Breast epithelium (tissue), 3 donors: Measurements from ENCODE around the gene CXCL8.

Source experiments
- POLR2AphosphoS5 ChIP-seq, 3 donors: sonication (generic); formaldehyde crosslinking; IDR thresholded peaks; one replicate each; pipeline ENCODE4 v1.6.1; 2017; ENCODE audit warnings: antibody characterized with exemption in 3 of 3
- TF ChIP-seq, protein P1 (sequence below), 3 donors: fragments of 450-650 bp; IDR thresholded peaks; one replicate each; pipeline ENCODE4 v1.5.1; 2016 to 2017; ENCODE audit warnings: antibody characterized with exemption in 3 of 3, mild to moderate bottlenecking in 3 of 3, moderate library complexity in 3 of 3

DNA sequence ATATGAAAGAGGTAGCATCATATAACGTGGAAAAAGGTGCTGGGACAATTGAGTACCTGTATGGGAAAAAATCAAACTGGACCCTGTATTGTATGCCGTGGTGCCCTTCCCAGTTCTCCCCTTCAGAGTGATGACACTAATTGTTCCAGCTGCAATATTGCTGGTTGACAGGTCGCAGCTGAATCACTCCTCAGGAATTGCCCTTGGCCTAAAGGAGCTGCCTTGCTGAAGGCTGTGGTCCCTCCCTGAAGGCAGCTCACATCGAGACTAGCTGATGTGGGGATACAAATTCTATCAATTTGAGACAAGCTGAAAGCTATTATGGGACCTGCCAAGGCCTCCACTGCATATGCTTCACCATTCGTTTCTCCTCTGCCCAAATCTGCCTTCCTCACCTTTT is 39.3 kb upstream of the CXCL8 start:
- TF ChIP-seq, protein P1, sequence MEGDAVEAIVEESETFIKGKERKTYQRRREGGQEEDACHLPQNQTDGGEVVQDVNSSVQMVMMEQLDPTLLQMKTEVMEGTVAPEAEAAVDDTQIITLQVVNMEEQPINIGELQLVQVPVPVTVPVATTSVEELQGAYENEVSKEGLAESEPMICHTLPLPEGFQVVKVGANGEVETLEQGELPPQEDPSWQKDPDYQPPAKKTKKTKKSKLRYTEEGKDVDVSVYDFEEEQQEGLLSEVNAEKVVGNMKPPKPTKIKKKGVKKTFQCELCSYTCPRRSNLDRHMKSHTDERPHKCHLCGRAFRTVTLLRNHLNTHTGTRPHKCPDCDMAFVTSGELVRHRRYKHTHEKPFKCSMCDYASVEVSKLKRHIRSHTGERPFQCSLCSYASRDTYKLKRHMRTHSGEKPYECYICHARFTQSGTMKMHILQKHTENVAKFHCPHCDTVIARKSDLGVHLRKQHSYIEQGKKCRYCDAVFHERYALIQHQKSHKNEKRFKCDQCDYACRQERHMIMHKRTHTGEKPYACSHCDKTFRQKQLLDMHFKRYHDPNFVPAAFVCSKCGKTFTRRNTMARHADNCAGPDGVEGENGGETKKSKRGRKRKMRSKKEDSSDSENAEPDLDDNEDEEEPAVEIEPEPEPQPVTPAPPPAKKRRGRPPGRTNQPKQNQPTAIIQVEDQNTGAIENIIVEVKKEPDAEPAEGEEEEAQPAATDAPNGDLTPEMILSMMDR (IDR thresholded peaks at IDR 0.05): no peak
- no peak for TF ChIP-seq POLR2AphosphoS5 (IDR thresholded peaks at IDR 0.05)
